ENCODE data around the gene CLBA1. TPM values are rescaled to one million over a fixed set of nuclear protein-coding genes. Genes with fewer than 3 reads are reported as not detected.
"Not testable (repeated sequence)": the region's sequence is repeated elsewhere in the genome, so short reads cannot be mapped to it uniquely, and the experiment has no call there.

Gene CLBA1
- total and polyA plus RNA-seq, 9 donors = 3.5 to 7.1 (median 4.5) TPM

GRCh38 chr14:104940526-104941150 is 45.0 kb upstream of the CLBA1 start:
- WGBS (ENCODE audit: insufficient coverage) = no CpG with 5 or more reads among the region's 3 CpGs
- no peaks in the 10 kb centered on the region for H3K36me3 ChIP-seq (ENCODE audit: control insufficient read depth, insufficient read depth, low read length)
- no peak overlapping the region for H3K27ac ChIP-seq (ENCODE audit: low read length)
- peaks cover 6% of the 10 kb centered on the region for H3K4me1 ChIP-seq (ENCODE audit: control insufficient read depth, insufficient read depth, low read length)
- peaks cover 7% of the 10 kb centered on the region for H3K27me3 ChIP-seq (ENCODE audit: control insufficient read depth, insufficient read depth, low read length)
- no peak overlapping the region for H3K4me3 ChIP-seq (ENCODE audit: low read length)
- H3K9me3 ChIP-seq (replicated peaks; ENCODE audit: control insufficient read depth, low read depth, low read length) = no peaks in the 10 kb centered on the region
- DNase-seq = no peak

DNA sequence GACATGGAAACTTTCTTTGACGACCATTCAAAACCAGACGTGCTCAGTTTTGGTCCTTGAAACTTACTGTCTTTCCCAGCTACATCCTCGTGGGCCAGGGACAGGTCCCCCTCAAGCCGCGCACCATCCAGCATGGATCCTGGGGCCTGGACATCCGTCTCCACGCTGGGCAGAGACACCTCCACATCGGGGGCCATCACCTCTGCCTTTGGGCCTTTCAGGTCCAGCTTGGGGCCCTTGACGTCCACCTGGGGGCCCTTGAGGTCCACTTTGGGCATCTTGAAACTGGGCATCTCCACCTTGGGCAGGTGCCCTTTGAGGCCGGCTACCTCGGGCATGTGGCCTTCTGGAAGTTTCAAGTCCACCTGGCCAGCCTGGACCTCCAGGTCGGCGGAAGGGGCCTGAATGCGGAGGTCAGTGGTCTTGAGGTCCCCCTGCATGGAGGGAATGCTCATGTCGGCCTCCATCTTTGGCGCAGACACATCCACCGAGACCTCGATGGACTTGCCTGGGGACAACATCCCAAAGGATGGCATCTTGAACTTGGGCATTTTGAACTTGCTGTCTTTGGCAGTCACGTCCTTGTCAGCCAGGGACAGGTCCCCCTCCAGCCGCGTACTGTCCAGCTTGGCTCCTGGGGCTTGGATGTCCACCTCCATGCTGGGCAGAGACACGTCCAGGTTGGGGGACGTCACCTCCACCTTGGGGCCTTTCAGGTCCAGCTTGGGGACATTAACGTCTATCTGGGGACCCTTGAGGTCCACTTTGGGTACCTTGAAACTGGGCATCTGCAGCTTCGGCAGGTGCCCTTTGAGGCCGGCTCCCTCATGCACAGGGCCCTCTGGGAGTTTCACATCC is 43.9 kb upstream of the CLBA1 start:
- 94% methylated on average over 26 of the region's 26 CpGs for WGBS (ENCODE audit: insufficient coverage)
- Histone ChIP-seq H3K4me1 (ENCODE audit: control insufficient read depth, insufficient read depth, low read length) (peaks cover 6% of the 10 kb centered on the region), H3K9me3 (replicated peaks; ENCODE audit: control insufficient read depth, low read depth, low read length) (no peaks in the 10 kb centered on the region), H3K4me3 (ENCODE audit: low read length) (no peak overlapping the region), H3K27me3 (ENCODE audit: control insufficient read depth, insufficient read depth, low read length) (peaks cover 7% of the 10 kb centered on the region), H3K27ac (ENCODE audit: low read length) (no peak overlapping the region), H3K36me3 (ENCODE audit: control insufficient read depth, insufficient read depth, low read length) (no peaks in the 10 kb centered on the region)
- DNase-seq = no peak

- Histone ChIP-seq H3K36me3 (ENCODE audit: control insufficient read depth, insufficient read depth, low read length) (no peaks in the 10 kb centered on the region), H3K27ac (ENCODE audit: low read length) (no peak overlapping the region), H3K27me3 (ENCODE audit: control insufficient read depth, insufficient read depth, low read length) (peaks cover 7% of the 10 kb centered on the region), H3K4me1 (ENCODE audit: control insufficient read depth, insufficient read depth, low read length) (peaks cover 6% of the 10 kb centered on the region), H3K4me3 (ENCODE audit: low read length) (no peak overlapping the region), H3K9me3 (replicated peaks; ENCODE audit: control insufficient read depth, low read depth, low read length) (no peaks in the 10 kb centered on the region)
- no peak for DNase-seq
- 94% methylated on average over 16 of the region's 16 CpGs for WGBS (ENCODE audit: insufficient coverage)
Observed at GRCh38 chr14:104942586-104942985, 43.0 kb upstream of the CLBA1 start.

DNA sequence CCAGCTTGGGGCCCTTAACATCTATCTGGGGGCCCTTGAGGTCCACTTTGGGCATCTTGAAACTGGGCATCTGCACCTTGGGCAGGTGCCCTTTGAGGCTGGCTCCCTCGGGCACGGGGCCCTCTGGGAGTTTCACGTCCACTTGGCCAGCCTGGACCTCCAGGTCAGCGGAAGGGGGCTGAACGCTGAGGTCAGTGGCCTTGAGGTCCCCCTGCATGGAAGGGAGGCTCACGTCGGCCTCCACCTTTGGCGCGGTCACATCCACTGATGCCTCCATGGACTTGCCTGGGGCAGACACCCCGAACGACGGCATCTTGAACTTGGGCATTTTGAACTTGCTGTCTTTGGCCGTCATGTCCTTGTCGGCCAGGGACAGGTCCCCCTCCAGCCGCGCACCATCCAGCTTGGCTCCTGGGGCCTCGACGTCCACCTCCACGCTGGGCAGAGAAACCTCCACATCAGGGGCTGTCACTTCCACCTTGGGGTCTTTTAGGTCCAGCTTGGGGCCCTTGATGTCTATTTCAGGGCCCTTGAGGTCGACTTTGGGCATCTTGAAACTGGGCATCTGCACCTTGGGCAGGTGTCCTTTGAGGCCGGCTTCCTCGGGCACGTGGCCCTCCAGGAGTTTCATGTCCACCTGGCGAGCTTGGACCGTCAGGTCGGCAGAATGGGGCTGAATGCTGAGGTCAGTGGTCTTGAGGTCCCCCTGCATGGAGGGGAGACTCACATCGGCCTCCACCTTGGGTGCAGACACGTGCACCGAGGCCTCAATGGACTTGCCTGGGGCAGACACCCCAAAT is 42.2 kb upstream of the CLBA1 start:
- not testable (repeated sequence) for DNase-seq; H3K27me3 ChIP-seq (ENCODE audit: control insufficient read depth, insufficient read depth, low read length); H3K36me3 ChIP-seq (ENCODE audit: control insufficient read depth, insufficient read depth, low read length); H3K4me1 ChIP-seq (ENCODE audit: control insufficient read depth, insufficient read depth, low read length); H3K9me3 ChIP-seq (replicated peaks; ENCODE audit: control insufficient read depth, low read depth, low read length); H3K4me3 ChIP-seq (ENCODE audit: low read length); H3K27ac ChIP-seq (ENCODE audit: low read length)
- 94% methylated on average over 26 of the region's 29 CpGs for WGBS (ENCODE audit: insufficient coverage)

DNA sequence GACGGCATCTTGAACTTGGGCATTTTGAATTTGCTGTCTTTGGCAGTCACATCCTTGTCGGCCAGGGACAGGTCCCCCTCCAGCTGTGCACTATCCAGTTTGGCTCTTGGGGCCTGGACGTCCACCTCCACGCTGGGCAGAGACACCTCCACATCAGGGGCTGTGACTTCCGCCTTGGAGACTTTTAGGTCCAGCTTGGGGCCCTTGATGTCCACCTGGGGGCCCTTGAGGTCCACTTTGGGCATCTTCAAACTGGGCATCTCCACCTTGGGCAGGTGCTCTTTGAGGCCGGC is 41.6 kb upstream of the CLBA1 start:
- not testable (repeated sequence) for DNase-seq; H3K27me3 ChIP-seq (ENCODE audit: control insufficient read depth, insufficient read depth, low read length); H3K27ac ChIP-seq (ENCODE audit: low read length); H3K4me1 ChIP-seq (ENCODE audit: control insufficient read depth, insufficient read depth, low read length); H3K4me3 ChIP-seq (ENCODE audit: low read length); H3K36me3 ChIP-seq (ENCODE audit: control insufficient read depth, insufficient read depth, low read length); H3K9me3 ChIP-seq (replicated peaks; ENCODE audit: control insufficient read depth, low read depth, low read length)
- 82% methylated on average over 6 of the region's 6 CpGs for WGBS (ENCODE audit: insufficient coverage)

GRCh38 chr14:104944436-104945205 is 41.0 kb upstream of the CLBA1 start:
- DNase-seq; H3K4me1 ChIP-seq (ENCODE audit: control insufficient read depth, insufficient read depth, low read length); H3K9me3 ChIP-seq (replicated peaks; ENCODE audit: control insufficient read depth, low read depth, low read length); H3K4me3 ChIP-seq (ENCODE audit: low read length); H3K27me3 ChIP-seq (ENCODE audit: control insufficient read depth, insufficient read depth, low read length); H3K36me3 ChIP-seq (ENCODE audit: control insufficient read depth, insufficient read depth, low read length); H3K27ac ChIP-seq (ENCODE audit: low read length): not testable (repeated sequence)
- 90% methylated on average over 29 of the region's 29 CpGs for WGBS (ENCODE audit: insufficient coverage)

GRCh38 chr14:104945266-104945665 is 40.3 kb upstream of the CLBA1 start:
- H3K4me1 ChIP-seq (ENCODE audit: control insufficient read depth, insufficient read depth, low read length); H3K36me3 ChIP-seq (ENCODE audit: control insufficient read depth, insufficient read depth, low read length); DNase-seq; H3K9me3 ChIP-seq (replicated peaks; ENCODE audit: control insufficient read depth, low read depth, low read length); H3K27me3 ChIP-seq (ENCODE audit: control insufficient read depth, insufficient read depth, low read length); H3K27ac ChIP-seq (ENCODE audit: low read length); H3K4me3 ChIP-seq (ENCODE audit: low read length): not testable (repeated sequence)
- WGBS (ENCODE audit: insufficient coverage) = 88% methylated on average over 14 of the region's 20 CpGs

DNA sequence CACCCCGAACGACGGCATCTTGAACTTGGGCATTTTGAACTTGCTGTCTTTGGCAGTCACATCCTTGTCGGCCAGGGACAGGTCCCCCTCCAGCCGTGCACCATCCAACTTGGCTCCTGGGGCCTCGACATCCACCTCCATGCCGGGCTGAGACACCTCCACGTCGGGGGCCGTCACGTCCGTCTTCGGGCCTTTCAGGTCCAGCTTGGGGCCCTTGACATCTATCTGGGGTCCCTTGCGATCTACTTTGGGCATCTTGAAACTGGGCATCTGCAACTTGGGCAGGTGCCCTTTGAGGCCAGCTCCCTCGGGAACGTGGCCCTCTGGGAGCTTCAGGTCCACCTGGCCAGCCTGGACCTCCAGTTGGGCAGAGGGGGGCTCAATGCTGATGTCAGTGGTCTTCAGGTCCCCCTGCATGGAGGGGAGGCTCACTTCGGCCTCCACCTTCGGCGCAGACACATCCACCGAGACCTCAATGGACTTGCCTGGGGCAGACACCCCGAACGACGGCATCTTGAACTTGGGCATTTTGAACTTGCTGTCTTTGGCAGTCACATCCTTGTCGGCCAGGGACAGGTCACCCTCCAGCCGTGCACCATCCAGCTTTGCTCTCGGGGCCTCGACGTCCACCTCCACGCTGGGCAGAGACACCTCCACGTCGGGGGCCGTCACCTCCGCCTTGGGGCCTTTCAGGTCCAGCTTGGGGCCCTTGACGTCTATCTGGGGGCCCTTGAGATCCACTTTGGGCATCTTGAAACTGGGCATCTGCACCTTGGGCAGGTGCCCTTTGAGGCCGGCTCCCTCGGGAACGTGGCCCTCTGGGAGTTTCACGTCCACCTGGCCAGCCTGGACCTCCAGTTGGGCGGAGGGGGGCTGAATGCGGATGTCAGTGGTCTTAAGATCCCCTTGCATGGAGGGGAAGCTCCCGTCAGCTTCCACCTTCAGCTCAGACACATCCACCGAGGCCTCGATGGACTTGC is 39.3 kb upstream of the CLBA1 start:
- WGBS (ENCODE audit: insufficient coverage) = 94% methylated on average over 24 of the region's 43 CpGs
- not testable (repeated sequence) for H3K27me3 ChIP-seq (ENCODE audit: control insufficient read depth, insufficient read depth, low read length); H3K4me1 ChIP-seq (ENCODE audit: control insufficient read depth, insufficient read depth, low read length); H3K9me3 ChIP-seq (replicated peaks; ENCODE audit: control insufficient read depth, low read depth, low read length); H3K4me3 ChIP-seq (ENCODE audit: low read length); H3K27ac ChIP-seq (ENCODE audit: low read length); DNase-seq; H3K36me3 ChIP-seq (ENCODE audit: control insufficient read depth, insufficient read depth, low read length)

GRCh38 chr14:104947201-104947600 is 38.4 kb upstream of the CLBA1 start:
- H3K27ac ChIP-seq (ENCODE audit: low read length); H3K4me1 ChIP-seq (ENCODE audit: control insufficient read depth, insufficient read depth, low read length); H3K36me3 ChIP-seq (ENCODE audit: control insufficient read depth, insufficient read depth, low read length); H3K27me3 ChIP-seq (ENCODE audit: control insufficient read depth, insufficient read depth, low read length); H3K9me3 ChIP-seq (replicated peaks; ENCODE audit: control insufficient read depth, low read depth, low read length); DNase-seq; H3K4me3 ChIP-seq (ENCODE audit: low read length): not testable (repeated sequence)
- WGBS (ENCODE audit: insufficient coverage) = 95% methylated on average over 10 of the region's 13 CpGs
